SK-N-SH treated with all-trans-retinoic acid at 6 μM for 48 hours (cell line): Measurements from ENCODE around the gene MYO7A.

Experiments used
- ARNTL ChIP-seq: fragments of 450-650 bp; formaldehyde crosslinking; IDR thresholded peaks from 2 replicates; pipeline ENCODE4 v1.5.0; 2020; ENCODE audit warnings: low read depth, mild to moderate bottlenecking, moderate library complexity, borderline replicate concordance
- CSDC2 ChIP-seq: fragments of 250-450 bp; sonication (Bioruptor Pico); IDR thresholded peaks from 2 replicates; pipeline ENCODE4 v1.5.0; 2020; ENCODE audit warnings: mild to moderate bottlenecking, moderate library complexity
- OSR1 ChIP-seq: fragments of 250-450 bp; sonication (Bioruptor Pico); IDR thresholded peaks from 2 replicates; pipeline ENCODE4 v1.8.0; 2022; ENCODE audit warnings: moderate library complexity, mild to moderate bottlenecking, inconsistent platforms
- PATZ1 ChIP-seq: fragments of 250-450 bp; sonication (Bioruptor Pico); IDR thresholded peaks from 2 replicates; pipeline ENCODE4 v1.8.0; 2020; ENCODE audit warnings: mild to moderate bottlenecking, moderate library complexity, borderline replicate concordance
- RARB ChIP-seq: fragments of 250-450 bp; sonication (Bioruptor Pico); IDR thresholded peaks from 2 replicates; pipeline ENCODE4 v1.8.0; 2021; ENCODE audit warnings: mild to moderate bottlenecking, moderate library complexity
- TOX ChIP-seq: fragments of 250-450 bp; sonication (Bioruptor Pico); IDR thresholded peaks from 2 replicates; pipeline ENCODE4 v1.8.0; 2021; ENCODE audit warnings: mild to moderate bottlenecking, moderate library complexity, borderline replicate concordance
- ZFP30 ChIP-seq: fragments of 450-650 bp; formaldehyde crosslinking; IDR thresholded peaks from 2 replicates; pipeline ENCODE4 v1.5.0; 2022; ENCODE audit warnings: mild to moderate bottlenecking, moderate library complexity
- ZNF70 ChIP-seq: fragments of 450-650 bp; formaldehyde crosslinking; IDR thresholded peaks from 2 replicates; pipeline ENCODE4 v1.5.0; 2020; ENCODE audit warnings: mild to moderate bottlenecking, moderate library complexity
- TF ChIP-seq, protein P1 (sequence below): fragments of 250-450 bp; sonication (Bioruptor Pico); IDR thresholded peaks from 2 replicates; pipeline ENCODE4 v1.5.1; 2021; ENCODE audit warnings: mild to moderate bottlenecking, moderate library complexity
- TF ChIP-seq, protein P2 (sequence below): fragments of 250-450 bp; sonication (Bioruptor Pico); IDR thresholded peaks from 2 replicates; pipeline ENCODE4 v1.5.1; 2020; ENCODE audit warnings: low read depth, mild to moderate bottlenecking, moderate library complexity

DNA sequence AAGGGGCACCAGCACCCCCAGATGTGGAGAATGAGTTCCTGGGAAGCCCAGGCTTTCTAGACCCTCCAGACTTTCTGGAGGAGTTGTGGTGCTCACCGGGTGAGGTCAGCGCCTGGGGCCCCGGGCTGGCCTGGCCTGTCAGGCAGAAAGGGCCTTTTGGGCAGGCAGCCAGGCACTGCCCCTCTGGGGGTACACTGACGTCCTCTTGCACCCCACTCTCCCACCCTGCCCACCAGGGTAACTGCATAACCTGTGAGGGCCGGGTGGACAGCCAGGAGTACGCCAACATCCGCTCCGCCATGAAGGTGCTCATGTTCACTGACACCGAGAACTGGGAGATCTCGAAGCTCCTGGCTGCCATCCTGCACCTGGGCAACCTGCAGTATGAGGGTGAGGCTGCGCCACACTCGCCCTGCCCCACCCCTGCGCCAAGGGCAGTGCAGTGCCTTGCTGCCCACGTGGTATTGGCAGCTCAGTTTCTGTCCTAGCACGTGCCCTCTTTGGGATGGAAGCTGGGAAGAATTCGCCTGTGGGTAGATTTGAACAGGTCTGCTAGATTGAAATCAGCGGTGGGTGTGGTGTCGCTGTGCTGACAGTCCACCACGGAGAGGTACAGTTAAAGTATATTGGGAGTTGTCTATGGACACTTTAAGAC, 30.1 kb downstream of the MYO7A start:
- TF ChIP-seq RARB (CRISPR knock-in tag) (no peak), TOX (CRISPR knock-in tag) (no peak), ZNF70 (CRISPR knock-in tag) (no peak), PATZ1 (CRISPR knock-in tag) (no peak), OSR1 (CRISPR knock-in tag) (no peak), ZFP30 (CRISPR knock-in tag) (no peak), CSDC2 (no peak), ARNTL (CRISPR knock-in tag) (no peak)
- TF ChIP-seq, protein P1, sequence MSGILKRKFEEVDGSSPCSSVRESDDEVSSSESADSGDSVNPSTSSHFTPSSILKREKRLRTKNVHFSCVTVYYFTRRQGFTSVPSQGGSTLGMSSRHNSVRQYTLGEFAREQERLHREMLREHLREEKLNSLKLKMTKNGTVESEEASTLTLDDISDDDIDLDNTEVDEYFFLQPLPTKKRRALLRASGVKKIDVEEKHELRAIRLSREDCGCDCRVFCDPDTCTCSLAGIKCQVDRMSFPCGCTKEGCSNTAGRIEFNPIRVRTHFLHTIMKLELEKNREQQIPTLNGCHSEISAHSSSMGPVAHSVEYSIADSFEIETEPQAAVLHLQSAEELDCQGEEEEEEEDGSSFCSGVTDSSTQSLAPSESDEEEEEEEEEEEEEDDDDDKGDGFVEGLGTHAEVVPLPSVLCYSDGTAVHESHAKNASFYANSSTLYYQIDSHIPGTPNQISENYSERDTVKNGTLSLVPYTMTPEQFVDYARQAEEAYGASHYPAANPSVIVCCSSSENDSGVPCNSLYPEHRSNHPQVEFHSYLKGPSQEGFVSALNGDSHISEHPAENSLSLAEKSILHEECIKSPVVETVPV (CRISPR knock-in tag): no peak
- TF ChIP-seq, protein P2, sequence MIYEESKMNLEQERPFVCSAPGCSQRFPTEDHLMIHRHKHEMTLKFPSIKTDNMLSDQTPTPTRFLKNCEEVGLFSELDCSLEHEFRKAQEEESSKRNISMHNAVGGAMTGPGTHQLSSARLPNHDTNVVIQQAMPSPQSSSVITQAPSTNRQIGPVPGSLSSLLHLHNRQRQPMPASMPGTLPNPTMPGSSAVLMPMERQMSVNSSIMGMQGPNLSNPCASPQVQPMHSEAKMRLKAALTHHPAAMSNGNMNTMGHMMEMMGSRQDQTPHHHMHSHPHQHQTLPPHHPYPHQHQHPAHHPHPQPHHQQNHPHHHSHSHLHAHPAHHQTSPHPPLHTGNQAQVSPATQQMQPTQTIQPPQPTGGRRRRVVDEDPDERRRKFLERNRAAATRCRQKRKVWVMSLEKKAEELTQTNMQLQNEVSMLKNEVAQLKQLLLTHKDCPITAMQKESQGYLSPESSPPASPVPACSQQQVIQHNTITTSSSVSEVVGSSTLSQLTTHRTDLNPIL (CRISPR knock-in tag): no peak
